Colon (tissue), 2 donors: ENCODE data around the gene ELAVL4.

ENCODE experiments used
- FAIRE-seq: peaks from 2 replicates; lab custom pipeline; 2012; peaks lifted over from hg19 to GRCh38; lab: Jason Lieb, UNC
- donor health status: control.
- donor health status: control.

Gene ELAVL4

DNA sequence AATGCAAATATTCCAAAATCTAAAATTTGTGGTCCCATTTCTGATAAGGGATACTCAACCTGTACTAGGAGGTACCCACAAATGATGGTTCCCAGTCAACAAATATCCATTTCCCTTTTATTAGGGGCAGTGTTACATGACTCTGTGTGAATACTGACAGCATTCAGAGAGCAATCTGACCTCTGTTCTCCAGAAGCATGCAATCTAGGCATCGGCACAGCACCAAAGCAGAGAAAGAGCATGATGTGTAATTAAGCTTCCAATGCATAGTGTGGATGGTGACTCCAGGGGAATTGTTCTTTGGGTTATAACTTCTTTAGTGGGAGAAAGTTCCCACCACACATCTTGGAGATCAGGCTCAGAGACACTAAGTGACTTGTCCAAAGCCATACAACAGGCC is 71.6 kb downstream of the ELAVL4 start:
- FAIRE-seq, result no peak

DNA sequence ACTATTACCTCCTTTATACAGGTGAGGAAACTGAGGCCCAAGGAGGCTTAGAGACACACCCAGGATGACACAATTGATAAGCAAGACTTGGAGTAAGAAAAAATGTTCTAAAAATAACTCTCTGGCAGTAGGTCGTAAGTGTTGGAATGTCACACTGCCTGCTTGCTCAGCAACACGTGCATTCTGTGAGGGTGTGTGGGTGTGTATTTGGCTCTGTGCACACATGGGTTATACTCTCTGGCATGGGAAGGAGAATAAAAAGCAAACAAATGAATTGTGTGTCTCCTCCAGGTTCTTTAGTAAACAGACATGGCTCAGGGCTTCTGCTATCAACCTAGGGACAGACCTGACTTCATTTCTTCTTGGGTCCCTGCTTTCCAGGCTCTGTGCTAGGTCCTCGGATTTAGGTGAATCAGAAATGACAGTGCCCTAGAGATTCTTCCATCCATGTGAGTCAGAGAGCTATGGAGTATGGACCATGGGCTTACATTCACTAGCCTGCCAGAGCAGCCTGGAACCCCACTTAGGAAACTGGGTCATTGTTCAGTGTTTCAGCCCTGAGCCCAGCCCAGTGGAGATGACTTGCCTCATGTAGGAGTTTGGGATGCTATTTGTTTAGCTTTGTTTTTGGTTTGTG is 72.4 kb downstream of the ELAVL4 start:
- no peak for FAIRE-seq

DNA sequence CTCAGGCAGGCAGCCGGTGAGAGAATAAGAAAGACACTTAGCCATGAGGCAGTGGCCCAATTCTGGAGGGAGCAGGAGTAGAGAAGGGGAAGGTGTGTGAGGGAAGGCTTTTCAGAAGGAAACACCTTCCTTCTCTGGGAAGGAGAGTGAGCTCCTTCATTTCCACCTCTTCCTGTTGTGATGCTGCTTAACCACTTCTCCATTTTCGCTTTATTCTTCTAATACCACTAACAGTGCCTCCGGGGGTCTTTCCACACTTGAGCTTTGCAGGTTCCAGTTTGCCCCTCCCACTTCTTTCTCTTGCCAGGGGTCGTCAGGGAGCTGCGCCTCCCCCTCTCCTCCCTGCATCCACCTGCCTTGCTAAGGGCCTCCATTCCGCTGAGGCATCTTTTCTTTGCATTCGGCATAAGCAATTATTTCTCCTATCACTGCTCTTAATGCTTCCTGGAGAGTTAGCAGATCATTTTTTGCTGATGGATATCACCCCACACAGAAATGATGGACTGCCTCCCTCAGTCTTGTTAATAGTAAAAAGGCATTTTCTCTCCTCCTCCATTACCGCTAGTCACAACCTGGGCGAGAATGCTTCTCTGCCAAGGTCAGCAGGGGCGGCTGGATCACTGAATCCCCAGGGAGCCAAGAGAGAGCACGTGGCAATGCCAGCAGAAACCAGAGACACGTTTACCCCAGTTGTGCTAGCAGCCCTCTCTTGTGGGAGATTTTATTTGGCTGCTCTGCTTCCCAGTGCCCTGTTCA is 74.8 kb downstream of the ELAVL4 start:
- no peak for FAIRE-seq

DNA sequence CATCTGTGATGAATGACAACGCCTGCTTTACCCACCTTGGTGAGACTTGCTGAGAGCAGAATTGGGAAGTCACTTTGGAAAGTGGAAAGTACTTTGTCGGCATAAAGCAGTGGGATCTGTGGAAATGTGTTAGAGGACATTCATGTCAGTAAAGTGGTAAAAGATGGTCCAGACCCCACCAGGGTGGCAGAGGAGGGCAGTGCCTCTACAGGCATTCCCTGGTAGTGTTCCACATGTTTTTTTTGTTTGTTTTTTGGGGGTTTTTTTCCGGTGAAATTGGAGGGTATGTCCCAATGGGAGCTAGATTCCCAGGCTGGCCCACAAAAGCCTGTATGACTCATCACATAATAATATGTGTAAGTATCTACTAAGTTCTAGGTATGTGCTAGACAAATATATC is 80.6 kb downstream of the ELAVL4 start:
- no peak for FAIRE-seq

DNA sequence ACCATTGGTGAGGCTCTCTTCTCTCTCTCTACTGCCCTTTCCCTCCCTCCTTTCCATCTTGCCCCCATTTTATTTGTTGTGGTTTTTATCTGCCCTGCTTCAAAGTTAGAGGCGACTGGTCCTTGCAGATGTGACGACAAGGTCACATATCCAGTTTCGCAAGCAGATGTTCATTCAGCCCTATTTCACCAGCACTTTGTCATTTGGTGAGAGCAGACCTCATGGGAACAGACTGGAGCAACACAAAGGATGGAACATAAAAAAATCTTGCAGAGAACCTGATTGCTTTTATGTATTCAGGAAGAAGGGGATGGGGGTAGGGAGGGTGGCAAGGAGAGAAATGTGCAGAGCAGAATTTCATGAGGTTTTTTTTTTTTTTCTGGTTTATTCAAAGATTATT is 84.3 kb downstream of the ELAVL4 start:
- no peak for FAIRE-seq

DNA sequence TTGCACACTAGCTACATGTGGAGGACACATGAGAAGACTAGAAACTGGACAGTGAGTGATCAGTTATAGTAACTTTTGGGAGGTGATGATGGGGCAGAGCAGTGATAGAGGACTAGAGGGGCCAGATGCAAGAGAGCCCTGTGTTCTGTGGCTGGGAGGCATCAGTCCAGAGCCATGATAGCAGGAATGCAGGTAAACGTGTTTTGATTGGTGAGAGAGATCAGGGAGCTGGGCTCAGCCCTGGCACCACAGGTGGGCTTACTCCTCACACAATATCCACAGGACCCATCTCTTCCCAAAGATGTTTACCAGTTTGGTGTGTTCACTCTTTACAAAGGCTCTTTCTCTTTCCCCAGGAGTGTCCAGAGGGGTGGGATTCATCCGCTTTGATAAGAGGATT is 86.5 kb downstream of the ELAVL4 start:
- FAIRE-seq, result no peak

DNA sequence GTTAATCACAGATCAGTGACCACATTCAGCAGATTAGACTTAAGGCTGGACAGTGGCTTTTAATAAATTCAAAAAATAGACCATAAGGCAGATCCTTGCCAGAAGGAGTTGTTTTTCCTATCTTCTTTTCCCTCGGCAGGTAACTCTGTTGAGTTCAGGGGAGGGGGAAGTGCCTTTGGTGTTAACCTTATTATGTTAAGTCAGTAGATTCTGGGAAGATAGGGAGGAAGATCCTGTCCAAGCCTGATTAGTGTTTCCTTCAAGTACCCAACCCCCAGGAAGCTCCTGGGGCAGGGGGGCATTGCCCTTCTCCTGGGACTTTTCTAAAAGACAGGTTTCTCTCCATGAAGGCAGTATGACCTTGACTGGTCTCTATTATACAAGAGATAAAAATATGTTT is 87.4 kb downstream of the ELAVL4 start:
- no peak for FAIRE-seq

DNA sequence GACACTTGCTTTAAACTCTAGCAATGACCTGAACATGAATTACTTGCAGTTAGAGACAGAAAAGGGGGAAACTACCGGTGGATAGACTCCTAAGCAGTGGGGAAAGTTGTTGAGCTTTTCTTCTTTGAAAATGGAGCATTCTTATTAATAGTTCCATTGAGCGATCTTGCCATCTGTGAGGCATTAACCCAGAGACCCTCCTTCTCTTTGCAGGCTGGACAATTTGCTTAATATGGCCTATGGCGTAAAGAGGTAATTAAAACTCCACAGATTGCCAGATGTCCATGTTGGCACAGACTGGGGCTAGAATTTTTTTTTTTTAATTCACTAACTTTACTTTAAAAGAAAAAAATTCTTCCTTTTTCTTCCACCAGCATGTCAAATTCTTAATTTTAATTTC is 88.5 kb downstream of the ELAVL4 start:
- FAIRE-seq, result no peak

DNA sequence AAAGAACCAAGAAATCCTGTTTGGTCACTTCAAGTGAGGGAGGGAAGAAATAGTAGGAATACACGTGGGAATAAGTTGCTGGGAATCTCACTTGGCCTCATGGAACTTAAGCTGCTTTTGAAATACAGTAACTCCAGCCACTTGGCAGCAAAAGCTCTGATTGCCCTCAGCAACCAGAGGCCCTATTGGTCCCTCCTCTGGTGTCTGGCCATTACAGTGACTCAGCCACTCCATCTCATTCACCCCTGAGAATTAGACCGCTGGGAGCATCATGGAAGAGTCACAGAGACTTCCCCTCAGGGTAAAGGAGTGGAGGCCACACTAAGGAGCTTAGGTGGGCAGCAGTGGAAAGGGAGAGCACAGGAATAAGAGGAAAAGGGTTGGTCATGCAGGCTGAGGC is 99.6 kb downstream of the ELAVL4 start:
- no peak for FAIRE-seq

DNA sequence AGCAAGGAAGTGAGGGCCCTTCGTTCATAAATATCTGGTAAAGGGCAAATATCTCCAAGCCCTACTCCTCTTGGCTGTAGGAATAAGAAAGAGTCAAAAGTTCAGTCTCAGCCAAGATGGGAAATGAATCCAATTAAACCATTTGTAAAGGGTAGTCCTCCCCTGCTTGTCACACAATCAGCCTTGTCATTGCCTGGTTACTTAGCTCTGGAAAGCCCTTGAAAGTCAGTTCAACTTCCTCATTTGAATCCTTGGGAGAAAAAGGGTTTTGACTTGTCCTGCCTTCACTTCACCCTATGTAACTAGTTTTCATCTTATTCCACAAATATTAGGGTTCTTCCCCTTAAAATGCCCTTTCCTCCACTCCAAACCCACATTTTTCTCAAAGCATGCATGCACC is 100.0 kb downstream of the ELAVL4 start:
- no peak for FAIRE-seq

DNA sequence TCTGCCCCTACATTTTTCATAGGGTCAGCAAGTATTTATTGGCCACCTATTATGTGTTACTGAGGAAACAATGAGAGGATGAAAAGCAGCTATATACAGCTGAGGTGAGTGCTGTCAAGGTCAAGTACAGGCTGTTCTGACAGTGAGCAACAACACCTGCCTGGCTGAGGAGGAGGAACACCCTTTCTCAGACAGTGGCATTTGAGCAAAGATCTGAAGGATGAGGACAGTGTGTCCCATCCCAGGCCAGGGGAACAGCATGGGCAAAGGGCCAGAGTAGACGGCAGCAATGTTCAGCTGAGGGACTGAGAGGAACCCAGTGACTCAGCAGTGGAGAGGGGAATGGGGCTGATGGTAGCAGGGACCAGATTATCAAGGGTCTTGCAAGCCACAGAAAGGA is 101.0 kb downstream of the ELAVL4 start:
- FAIRE-seq, result no peak

DNA sequence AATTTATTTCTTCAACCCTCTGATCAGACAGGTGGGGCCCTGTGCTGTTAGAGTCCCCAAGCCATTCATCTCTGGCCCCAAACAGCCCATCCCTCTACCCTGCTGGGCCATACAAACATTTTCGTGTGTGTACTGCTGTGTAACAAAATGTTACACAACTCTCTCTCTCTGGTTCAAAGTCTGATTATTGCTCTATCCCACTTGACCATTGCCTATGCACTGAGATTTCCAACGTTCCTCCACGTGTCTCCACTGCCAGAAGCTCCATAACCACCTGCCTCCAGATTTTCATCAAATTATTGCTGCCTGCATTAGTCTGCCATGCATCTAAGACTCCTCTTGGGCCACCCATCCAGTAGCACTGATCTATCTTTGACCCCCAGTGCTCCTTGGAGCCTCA is 104.8 kb downstream of the ELAVL4 start:
- FAIRE-seq, result no peak

DNA sequence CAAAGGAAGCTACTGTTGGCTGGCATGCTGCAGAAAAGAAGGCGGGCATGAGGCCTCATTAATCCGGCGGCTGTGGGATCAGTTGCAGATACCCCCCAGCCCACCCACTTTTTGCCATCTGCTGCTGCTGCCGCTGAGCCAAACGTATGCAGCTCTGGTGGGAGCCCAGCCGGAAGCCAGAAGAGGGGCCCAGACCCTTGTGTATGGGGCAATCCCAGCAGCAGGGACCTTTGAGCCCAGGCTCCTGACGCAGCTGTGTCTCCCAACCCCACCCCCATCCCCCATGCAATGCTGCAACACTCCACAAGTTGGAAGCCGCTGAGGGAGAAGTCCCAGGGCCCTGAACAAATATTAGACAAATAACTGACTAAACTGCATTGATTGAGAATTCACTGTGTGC is 106.0 kb downstream of the ELAVL4 start:
- no peak for FAIRE-seq

DNA sequence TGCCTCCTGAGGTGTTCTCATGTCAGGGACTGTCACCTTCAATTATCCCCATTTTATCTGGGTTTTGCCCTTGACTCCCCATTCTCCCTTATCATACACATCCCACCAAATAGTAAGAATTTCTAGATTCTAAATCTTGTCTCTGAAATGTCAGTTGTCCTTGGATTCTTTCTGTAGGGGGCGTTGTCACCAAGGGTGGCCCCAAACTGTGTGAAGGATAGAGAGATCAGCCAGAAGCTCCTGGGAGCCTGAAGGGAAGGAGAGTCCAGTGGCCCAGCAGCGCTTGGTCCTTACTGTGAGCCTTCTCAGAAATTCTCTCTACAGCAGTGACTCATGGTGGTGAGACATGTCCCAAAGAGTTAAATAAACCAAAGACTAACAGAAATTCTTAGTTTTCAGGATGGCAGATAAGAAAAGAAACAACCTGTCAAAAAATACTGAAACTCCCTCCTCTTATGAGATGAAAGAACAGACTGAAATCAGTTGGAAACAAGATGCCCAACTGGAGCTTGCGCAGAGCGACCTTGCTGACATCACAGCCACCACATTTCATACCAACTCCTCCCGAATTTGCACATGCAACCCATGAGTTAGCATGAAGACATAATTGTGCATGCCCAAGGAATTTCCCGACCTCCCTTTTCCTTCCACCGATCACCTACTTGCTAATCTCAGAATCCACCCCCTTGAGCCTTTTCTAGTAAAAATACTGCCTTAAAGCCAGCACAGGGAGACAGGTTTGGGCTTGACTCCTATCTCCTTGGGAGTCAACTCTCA is 109.8 kb downstream of the ELAVL4 start:
- no peak for FAIRE-seq

DNA sequence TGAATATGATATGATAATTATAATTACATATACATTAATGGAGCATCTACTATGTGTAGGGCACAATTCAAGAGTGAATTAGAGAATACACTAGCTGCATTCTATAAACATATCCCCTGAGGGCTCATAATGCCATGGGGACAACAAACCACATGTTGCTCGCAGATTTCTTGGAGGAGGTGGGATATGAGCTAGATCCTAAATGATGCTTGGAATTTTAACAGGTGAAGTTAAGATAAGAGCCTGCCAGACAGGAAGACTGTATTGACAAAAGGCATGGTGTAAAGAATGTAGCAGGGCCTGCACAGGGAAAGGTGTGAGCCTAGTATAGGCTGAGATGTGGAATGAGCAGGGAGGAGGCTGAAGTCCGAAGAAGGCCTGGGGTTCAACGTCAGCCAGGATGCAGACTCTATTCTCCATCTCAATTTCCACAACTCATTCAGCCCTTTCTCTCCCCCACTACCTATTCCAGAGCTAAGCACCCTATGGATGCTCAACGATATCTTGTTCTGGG is 120.2 kb downstream of the ELAVL4 start:
- no peak for FAIRE-seq

DNA sequence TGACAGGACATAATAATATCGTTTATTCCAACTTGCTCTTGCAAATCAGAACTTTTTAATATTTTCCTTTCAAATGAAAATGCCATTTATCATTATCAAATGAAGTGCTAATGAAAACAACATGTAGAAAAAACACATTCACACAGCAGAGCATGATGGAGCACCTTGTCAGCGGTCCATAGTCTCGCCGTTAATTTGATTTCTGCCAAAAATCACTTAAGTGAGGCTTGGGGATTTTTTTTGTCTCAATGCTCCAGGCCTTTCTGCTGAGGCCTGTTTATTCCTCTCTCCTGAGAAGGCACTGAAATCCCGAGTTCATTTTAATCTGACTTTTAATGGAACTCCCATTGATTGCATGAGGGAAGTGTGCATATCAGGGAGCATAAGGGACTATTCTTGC is 122.5 kb downstream of the ELAVL4 start:
- no peak for FAIRE-seq

DNA sequence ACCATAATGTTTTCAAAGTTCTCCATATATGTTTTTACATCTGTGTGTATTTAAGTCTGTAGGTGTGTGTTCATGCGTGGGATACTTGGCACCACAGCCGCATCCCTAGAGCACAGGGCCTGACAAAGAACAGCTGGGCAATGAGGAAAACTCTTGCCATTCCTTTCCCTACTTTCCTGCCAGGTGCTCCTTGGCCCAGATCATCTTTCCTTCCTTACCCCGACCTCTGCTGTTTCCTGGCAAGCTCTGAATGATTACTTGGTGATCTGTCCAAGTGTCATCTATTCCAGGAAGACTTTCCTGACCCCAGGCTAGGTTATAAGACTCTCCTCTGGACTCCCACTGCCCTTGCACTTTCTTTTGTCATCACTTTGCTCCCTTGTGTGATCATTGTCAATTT is 123.6 kb downstream of the ELAVL4 start:
- no peak for FAIRE-seq

DNA sequence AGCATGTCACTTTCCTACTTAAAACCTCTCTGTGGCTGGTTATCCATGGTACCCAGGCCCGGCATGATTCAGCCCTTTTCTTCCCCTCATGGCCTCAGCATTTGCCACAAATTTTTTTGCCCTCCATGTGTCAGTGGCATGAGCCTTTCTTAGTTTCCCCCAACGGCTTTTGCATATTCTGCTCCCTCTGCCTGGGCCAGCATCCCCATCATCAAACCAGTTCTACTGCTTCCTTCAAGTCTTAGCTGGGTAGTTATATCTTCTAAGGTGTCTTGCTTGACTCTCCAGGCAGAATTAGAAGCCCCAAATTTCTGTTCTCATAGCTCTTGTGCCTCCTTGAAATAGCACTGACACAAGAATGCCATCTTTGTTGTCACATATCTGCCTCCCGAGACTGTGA is 127.9 kb downstream of the ELAVL4 start:
- no peak for FAIRE-seq

DNA sequence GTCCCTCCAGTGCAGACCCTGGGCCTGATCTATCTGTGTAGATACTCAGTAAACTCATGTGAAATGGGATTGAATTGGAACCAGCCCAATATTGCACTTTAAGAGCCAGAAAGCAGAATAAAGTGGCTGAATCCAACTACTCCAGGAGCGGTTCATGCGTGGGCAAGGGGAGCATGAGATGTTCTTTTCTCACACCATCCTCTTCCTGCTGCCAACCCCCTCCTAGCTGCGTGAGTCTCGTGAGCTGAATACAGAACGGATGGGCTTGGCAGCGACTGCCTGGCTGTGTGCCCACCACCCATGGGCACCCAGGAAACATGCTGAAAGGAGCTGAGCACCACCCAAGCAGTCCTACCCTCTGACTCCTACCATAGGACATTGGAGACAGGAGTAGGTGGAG is 128.3 kb downstream of the ELAVL4 start:
- FAIRE-seq, result no peak

DNA sequence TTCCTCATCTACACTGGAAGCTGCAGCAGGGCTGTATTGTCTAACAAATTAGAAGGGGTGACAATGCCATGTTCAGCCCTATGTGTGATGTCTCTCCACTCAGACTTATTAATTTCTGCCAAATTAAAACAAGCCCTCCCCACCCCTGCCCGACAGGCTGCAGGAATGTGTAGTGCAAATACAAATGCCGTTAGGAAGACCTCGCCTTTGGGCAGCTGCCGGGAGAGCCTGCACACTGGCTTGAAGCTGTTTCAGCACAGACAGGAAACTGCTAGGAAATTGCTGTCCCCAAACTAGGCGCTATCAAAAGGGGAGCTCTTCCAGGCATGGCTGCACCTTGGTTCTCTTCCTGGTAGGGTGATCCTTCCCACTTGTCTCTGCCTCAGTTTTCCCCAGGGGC is 135.2 kb downstream of the ELAVL4 start:
- no peak for FAIRE-seq

DNA sequence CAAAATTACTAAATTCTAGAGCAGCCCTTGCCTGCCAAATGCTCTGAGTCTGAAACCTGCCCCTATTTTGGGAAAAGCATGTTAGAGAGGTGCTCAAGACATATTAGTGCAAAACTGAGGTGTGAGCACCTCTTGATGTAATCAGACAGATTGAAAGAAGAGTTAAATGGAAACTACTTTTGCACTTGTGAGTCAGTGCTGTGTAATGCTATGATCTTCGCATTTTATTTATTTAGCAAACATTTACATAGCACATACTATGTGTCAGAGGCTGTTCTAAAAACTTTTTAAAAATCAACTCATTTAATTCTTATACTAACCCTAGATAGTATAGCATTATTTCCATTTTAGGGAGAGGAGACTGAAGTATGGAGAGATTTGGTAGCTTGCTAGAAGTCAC is 138.1 kb downstream of the ELAVL4 start:
- no peak for FAIRE-seq

DNA sequence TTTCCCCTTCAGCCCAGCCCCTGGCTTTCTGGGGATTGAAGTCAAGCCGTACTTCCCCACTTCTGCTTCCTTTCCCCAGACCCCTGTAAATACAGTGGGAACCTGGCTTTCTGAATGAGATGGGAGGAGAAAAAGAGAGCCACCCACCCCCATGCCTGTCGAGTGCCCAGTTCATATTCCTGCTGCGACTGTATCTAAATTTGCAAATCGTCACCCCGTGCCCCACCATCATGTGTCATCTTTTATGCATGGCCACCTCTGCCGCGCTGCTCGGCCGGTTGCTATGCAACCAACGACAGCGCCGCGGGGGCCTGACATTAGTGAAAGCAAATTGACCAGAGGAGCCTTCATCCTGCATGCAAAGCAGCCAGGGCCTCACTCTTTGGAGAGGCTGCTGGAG is 143.0 kb downstream of the ELAVL4 start:
- no peak for FAIRE-seq

DNA sequence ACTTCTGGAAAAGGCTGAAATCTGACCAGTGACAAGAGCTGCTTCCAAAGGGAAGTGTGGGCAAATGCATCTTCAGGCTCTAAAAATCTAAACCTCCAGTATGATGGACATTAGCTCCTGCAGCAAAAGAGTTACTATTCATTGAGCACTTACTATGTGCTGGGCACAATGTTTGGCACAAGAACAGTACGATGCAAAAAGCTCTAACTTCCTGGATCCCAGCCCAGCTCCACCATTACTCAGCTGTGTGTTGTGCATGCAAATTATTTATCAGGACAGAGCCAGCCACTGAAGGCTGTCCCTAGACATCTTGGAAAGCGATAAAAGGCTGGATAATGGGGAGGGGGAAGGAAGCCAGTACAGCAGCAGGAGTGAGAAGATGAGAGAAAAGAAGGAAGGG is 143.5 kb downstream of the ELAVL4 start:
- no peak for FAIRE-seq
